Omental fat pad (tissue), 4 donors: ENCODE data around the gene NUB1. TPM values are rescaled to one million over a fixed set of nuclear protein-coding genes. Genes with fewer than 3 reads are reported as not detected.
A peak's percentile ranks its signal among the peaks of the same experiment; 100 is the strongest.

Source experiments
- ATAC-seq: fragments of 150-250 bp; one replicate; pipeline ENCODE4 v1.9.1; 2016; ENCODE audit warnings: mild to moderate bottlenecking, moderate library complexity; ENCODE audit not compliant: low FRiP score
- DNase-seq: peaks from one replicate; pipeline ENCODE4 v3.0.0-alpha.2; 2019; ENCODE audit warnings: low spot score
- CTCF ChIP-seq, 3 donors: fragments of 450-650 bp; IDR thresholded peaks; one replicate each; pipeline ENCODE4 v1.5.1; 2016 to 2017; ENCODE audit warnings: antibody characterized with exemption in 3 of 3, mild to moderate bottlenecking in 3 of 3, moderate library complexity in 2 of 3
- total RNA-seq, 4 donors: library from RNA; depleted of rRNA; stranded (reverse); fragments of >200 nt; gene quantifications; one replicate each; pipeline ENCODE4 v1.1.0, GENCODE V29; 2016

Gene NUB1
- total RNA-seq, 4 donors from 2014 or later, result 48.6 to 76.4 (median 56.0) TPM

GRCh38 chr7:151423936-151424335 lies 82.3 kb downstream of the NUB1 start:
- ATAC-seq (no peak), DNase-seq (no peak)
- TF ChIP-seq CTCF (IDR thresholded peaks at IDR 0.05), result no peak

- ATAC-seq (no peak), DNase-seq (no peak)
- no peak for TF ChIP-seq CTCF (IDR thresholded peaks at IDR 0.05)
Observed at GRCh38 chr7:151424799-151425198, 83.2 kb downstream of the NUB1 start.

- ATAC-seq (no peak), DNase-seq (no peak)
- no peak for TF ChIP-seq CTCF (IDR thresholded peaks at IDR 0.05)
Observed at GRCh38 chr7:151425670-151426440, 84.2 kb downstream of the NUB1 start.

GRCh38 chr7:151426441-151426903 lies 84.9 kb downstream of the NUB1 start:
- peak; percentile 81 for ATAC-seq
- TF ChIP-seq CTCF (IDR thresholded peaks at IDR 0.05), result no peak
- DNase-seq, result peak; percentile 65

GRCh38 chr7:151426904-151427704 lies 85.5 kb downstream of the NUB1 start:
- ATAC-seq (no peak), DNase-seq (no peak)
- no peak for TF ChIP-seq CTCF (IDR thresholded peaks at IDR 0.05)

- no peak for TF ChIP-seq CTCF (IDR thresholded peaks at IDR 0.05)
- ATAC-seq, result no peak
- no peak for DNase-seq
Observed at GRCh38 chr7:151427705-151428377, 86.2 kb downstream of the NUB1 start.

Other genes starting within 250 kb of the NUB1 start
- not detected for gene GBX1, start 174.1 kb upstream of the NUB1 start, total RNA-seq
- gene ASB10, start 154.6 kb upstream of the NUB1 start, total RNA-seq, result not detected
- not detected for gene H2BK1, start 131.3 kb upstream of the NUB1 start, total RNA-seq
- 10 to 100 TPM; 28.5 to 93.4 (median 44.7) TPM for gene ABCF2, start 114.6 kb upstream of the NUB1 start, total RNA-seq
- 10 to 100 TPM; 22.3 to 44.9 (median 34.0) TPM for gene CHPF2, start 109.3 kb upstream of the NUB1 start, total RNA-seq
- 10 to 100 TPM; 19.7 to 57.5 (median 31.2) TPM for gene SMARCD3, start 93.1 kb upstream of the NUB1 start, total RNA-seq
- gene WDR86, start 68.2 kb downstream of the NUB1 start, total RNA-seq, result 10 to 100 TPM; 17.2 to 41.5 (median 22.1) TPM
- 1 to 10 TPM in 1 of 4 donors, not detected in 3; 1.0 TPM for gene CRYGN, start 98.3 kb downstream of the NUB1 start, total RNA-seq
- 100 to 1,000 TPM in 2 of 4 donors, 10 to 100 TPM in 2; 93.9 to 124 (median 104) TPM for gene RHEB, start 178.1 kb downstream of the NUB1 start, total RNA-seq